IPS-11a (cell line): Measurements from ENCODE around the gene IFT25.
"Not testable (repeated sequence)": the region's sequence is repeated elsewhere in the genome, so short reads cannot be mapped to it uniquely, and the experiment has no call there.

Experiments used
- H3K4me3 ChIP-seq: one replicate; pipeline ENCODE4 v1.5.1; 2013; ENCODE audit warnings: low read depth, low read length, control low read depth

Gene IFT25

DNA sequence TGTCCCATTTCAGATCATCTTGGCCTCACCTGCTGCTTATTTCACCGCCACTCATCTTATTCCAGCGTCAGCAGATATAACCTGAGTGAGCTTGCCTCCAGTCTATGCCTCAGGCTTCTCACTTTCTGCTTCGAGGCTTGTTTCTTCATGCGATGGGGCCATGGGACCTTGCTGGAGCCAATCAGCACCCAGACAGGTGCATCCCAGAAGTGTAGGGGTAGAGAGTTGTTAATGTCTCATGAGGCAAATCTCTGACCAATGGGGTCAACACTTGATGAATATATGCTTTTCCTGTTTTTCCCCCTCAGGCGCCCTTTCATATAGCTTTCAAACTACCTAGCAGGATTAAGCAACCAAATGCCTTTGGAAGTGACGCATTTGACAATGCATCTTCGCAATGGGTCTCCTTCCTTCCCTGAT, 55.0 kb downstream of the IFT25 start:
- no peak overlapping the region for H3K4me3 ChIP-seq

DNA sequence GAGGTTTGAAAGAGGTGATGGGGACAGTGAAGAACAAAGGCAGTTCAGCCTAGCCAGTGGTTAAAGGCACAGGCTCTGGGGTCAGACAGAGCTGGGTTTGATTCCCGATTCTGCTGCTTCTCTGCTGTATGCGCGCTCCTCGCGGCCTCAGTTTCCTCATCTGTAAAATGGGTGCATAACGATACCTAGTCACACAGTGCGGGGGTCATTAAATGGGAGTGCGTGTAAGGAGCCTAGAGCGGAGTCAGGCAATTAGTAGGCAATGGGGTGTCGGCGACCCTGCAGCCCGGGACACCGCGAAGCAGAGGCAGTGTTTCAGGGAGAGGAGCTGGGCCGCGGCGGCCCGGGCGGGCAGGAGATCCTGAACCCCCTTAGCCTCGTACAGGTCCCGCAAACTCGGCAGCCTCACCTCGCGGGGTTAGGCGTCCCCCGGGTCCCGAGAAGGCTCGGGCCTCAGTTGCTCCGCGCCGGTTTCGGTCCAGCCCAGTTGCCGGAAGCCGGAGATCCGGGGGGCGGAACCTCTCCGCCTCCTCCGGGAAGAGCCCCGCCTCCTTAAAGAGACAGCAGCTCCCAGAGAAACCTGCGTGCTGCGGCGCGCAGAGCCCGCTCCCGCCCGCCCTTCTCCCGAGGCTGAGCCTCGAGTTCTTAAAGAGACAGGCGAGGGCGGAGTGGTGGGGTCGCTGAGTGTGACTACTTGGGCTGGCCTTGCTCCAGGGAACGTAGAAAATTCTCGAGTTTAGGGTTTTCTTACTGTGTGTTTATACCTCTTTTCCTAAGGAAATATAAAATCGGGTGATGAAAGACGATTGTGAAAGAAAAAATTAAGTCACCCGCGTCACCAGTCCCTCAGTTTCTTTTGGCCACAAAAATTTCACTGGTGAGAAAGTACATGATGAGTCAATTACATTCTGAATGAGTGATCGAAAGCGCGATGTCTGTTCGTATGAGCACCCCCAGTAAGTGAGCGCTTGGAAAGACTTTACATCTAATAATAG, 55.9 kb downstream of the IFT25 start, which contains the start of gene YIPF1:
Gene YIPF1 (minus strand): TSS at position 494 of the 995 bp plus-strand sequence. CDS start 860 bp downstream, outside the sequence.
- H3K4me3 ChIP-seq: peak within 1 kb of the TSS; percentile 69

DNA sequence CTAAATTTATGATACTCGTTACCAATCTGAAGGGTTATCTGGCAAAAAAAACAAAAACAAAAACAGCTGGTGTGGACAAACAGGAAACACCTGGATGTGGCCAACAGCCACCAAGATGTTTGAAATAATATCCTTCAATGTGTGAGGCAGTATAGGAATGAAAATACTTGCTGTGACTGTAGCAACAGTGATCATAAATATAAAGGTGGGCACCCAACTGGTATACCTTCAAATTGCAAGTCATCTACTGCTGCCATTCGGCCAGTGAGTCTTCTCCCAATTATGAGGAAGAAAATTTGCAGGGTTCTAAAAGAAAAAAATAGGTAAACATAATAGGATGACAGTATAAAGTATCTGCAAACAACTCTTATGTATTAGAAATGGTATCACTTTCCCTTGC, 56.8 kb downstream of the IFT25 start:
- H3K4me3 ChIP-seq: no peak overlapping the region

DNA sequence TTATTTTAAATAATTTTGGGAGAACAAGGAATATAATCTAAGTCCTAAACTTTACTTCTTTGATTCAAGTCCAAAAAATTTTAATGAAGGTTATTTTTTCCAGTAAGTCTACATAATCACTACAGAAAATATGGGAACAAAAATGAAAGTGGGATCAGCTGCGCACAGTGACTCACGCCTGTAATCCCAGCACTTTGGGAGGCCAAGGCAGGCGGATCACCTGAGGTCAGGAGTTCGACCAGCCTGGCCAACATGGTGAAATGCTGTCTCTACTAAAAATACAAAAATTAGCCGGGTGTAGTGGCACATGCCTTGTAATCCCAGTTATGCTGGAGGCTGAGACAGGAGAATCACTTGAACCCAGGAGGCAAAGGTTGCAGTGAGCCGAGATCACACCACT, 61.9 kb downstream of the IFT25 start:
- H3K4me3 ChIP-seq: not testable (repeated sequence)

DNA sequence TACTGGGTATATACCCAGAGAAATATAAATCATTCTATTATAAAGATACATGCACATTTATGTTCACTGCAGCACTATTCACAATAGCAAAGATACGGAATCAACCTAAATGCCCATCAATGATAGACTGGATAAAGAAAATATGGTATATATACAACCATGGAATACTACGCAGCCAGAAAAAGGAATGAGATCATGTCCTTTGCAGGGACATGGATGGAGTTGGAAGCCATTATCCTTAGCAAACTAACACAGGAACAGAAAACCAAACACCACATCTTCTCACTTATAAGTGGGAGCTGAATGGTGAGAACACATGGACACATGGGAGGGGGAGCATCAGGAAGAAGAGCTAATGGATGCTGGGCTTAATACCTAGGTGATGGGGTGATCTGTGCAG, 63.6 kb downstream of the IFT25 start:
- H3K4me3 ChIP-seq: not testable (repeated sequence)

DNA sequence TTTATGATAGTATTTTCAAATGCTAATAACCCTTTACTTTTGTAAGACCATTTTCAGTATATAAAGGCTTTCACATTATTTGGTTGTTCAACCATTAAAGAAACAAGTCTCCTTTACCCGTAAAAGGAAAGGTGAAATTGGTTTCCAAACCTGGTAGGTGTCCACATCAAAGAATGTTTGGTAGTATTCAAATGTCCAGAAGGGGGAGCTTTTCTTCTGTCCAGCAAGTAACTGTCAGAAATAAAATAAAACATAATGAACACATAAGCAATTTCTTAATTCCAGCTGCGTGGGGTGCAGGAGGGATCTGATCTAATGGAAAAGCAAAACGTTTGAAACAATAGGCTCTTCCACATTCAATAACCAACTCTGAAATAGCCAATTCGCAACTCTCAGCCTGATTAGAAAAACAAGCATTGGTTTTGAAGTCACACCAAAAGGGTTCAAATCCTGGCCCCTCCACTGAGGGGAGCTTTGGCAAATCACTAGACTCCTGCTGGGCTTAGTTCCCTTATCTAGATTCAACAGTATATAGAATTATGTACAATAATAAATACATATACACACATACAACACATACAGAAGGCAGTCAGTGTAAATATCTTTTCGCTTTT, 66.9 kb downstream of the IFT25 start:
- no peak overlapping the region for H3K4me3 ChIP-seq

- H3K4me3 ChIP-seq: not testable (repeated sequence)
Measured at GRCh38 chr1:53875150-53875549, 70.3 kb downstream of the IFT25 start.

- no peak overlapping the region for H3K4me3 ChIP-seq
Measured at GRCh38 chr1:53871773-53872484, 73.6 kb downstream of the IFT25 start.
